H1 (cell line): Measurements from ENCODE around the gene CPLANE2. TPM values are rescaled to one million over a fixed set of nuclear protein-coding genes. Genes with fewer than 3 reads are reported as not detected.

Experiments
- CTCF ChIA-PET: fragments of 300-600 bp; sonication (Branson Sonifier 250); formaldehyde crosslinking; loops from one replicate; lab custom pipeline; 2021; ENCODE audit not compliant: partially characterized antibody; lab: Charles Lee
- POLR2A ChIA-PET: fragments of 300-600 bp; sonication (Branson Sonifier 250); formaldehyde crosslinking; loops from one replicate; lab custom pipeline; 2021; ENCODE audit warnings: inconsistent platforms; ENCODE audit not compliant: partially characterized antibody; lab: Charles Lee
- DNase-seq, 2 experiments: peaks; one replicate each; pipeline versions ENCODE4 v3.0.0 to v3.0.0-alpha.2; 2010 to 2022; ENCODE audit warnings: low spot score in 2 of 2, low read depth in 1 of 2, mixed read lengths in 1 of 2
- FAIRE-seq: peaks from 2 replicates; lab custom pipeline; 2011; peaks lifted over from hg19 to GRCh38; lab: Jason Lieb, UNC
- H2AFZ ChIP-seq: 2 replicates; pipeline ENCODE4 v1.8.1; 2012; ENCODE audit warnings: low read length, inconsistent platforms
- H2AK5ac ChIP-seq: 2 replicates; pipeline ENCODE4 v1.6.1; 2013; ENCODE audit warnings: low read depth, low read length
- H2BK120ac ChIP-seq: replicated peaks from 2 replicates; pipeline ENCODE3; 2013; ENCODE audit warnings: low read depth, low read length, inconsistent platforms
- H2BK12ac ChIP-seq: 2 replicates; pipeline ENCODE4 v1.6.1; 2013; ENCODE audit warnings: low read depth, low read length
- H2BK15ac ChIP-seq: 2 replicates; pipeline ENCODE4 v1.6.1; 2013; ENCODE audit warnings: low read length
- H2BK20ac ChIP-seq: 2 replicates; pipeline ENCODE4 v1.6.1; 2013; ENCODE audit warnings: low read length
- H2BK5ac ChIP-seq: 2 replicates; pipeline ENCODE4 v1.6.1; 2013; ENCODE audit warnings: low read depth, low read length
- H3K14ac ChIP-seq: 2 replicates; pipeline ENCODE4 v1.6.1; 2013; ENCODE audit warnings: inconsistent platforms; ENCODE audit not compliant: insufficient read length
- H3K18ac ChIP-seq: 2 replicates; pipeline ENCODE4 v1.6.1; 2013; ENCODE audit warnings: low read length; ENCODE audit errors: extremely low read depth
- H3K23ac ChIP-seq: 2 replicates; pipeline ENCODE4 v1.6.1; 2013; ENCODE audit warnings: inconsistent platforms; ENCODE audit not compliant: insufficient read length
- H3K23me2 ChIP-seq: 2 replicates; pipeline ENCODE4 v1.6.1; 2013; ENCODE audit warnings: low read depth, low read length
- H3K27ac ChIP-seq: 2 replicates; pipeline ENCODE4 v1.6.1; 2011; ENCODE audit warnings: low read depth, low read length, inconsistent platforms
- H3K27me3 ChIP-seq, 4 experiments: replicated peaks in 1 of 4; 1 replicate in 1 of 4; 2 replicates in 3 of 4; pipeline versions ENCODE4 v1.6.1 to v1.8.1; 2011 to 2013; ENCODE audit warnings: low read length in 3 of 4, mild to moderate bottlenecking in 3 of 4, inconsistent platforms in 2 of 4, mixed read lengths in 2 of 4, moderate library complexity in 1 of 4; ENCODE audit not compliant: control insufficient read depth in 3 of 4, insufficient read depth in 3 of 4; ENCODE audit errors: extremely low read depth in 1 of 4
- H3K36me3 ChIP-seq, 4 experiments: 2 replicates each; pipeline versions ENCODE4 v1.6.1 to v1.8.1; 2011 to 2013; ENCODE audit warnings: mild to moderate bottlenecking in 4 of 4, low read length in 3 of 4, moderate library complexity in 2 of 4, control low read depth in 1 of 4, inconsistent platforms in 1 of 4; ENCODE audit not compliant: insufficient read depth in 4 of 4, control insufficient read depth in 2 of 4
- H3K4ac ChIP-seq: replicated peaks from 2 replicates; pipeline ENCODE3; 2013; ENCODE audit warnings: low read length, low read depth, mixed read lengths, inconsistent platforms; ENCODE audit not compliant: insufficient read length
- H3K4me1 ChIP-seq, 4 experiments: replicated peaks in 1 of 4; 1 replicate in 1 of 4; 2 replicates in 3 of 4; pipeline versions ENCODE4 v1.6.1 to v1.8.1; 2011 to 2013; ENCODE audit warnings: low read length in 3 of 4, inconsistent platforms in 2 of 4, mixed read lengths in 1 of 4; ENCODE audit not compliant: insufficient read depth in 4 of 4, control insufficient read depth in 3 of 4
- H3K4me2 ChIP-seq, 2 experiments: 2 replicates each; pipeline versions ENCODE4 v1.6.1 to v1.8.1; 2011 to 2013; ENCODE audit warnings: low read depth in 2 of 2, low read length in 2 of 2, control low read depth in 1 of 2, inconsistent platforms in 1 of 2, mild to moderate bottlenecking in 1 of 2; ENCODE audit not compliant: insufficient read depth in 1 of 2
- H3K4me3 ChIP-seq, 4 experiments: fragments of 200-600, 300-600 bp in 1 of 4; sonication (generic), shearing (Covaris generic), sonication (Bioruptor Twin) in 1 of 4; 2 replicates each; pipeline versions ENCODE4 v1.5.1 to v1.8.1; 2011 to 2016; ENCODE audit warnings: low read length in 4 of 4, low read depth in 3 of 4, control low read depth in 2 of 4, inconsistent platforms in 2 of 4, mild to moderate bottlenecking in 2 of 4, mixed read lengths in 1 of 4, moderate library complexity in 1 of 4; ENCODE audit not compliant: insufficient read depth in 2 of 4; ENCODE audit errors: extremely low read depth in 1 of 4
- H3K56ac ChIP-seq: replicated peaks from 2 replicates; pipeline ENCODE3; 2013; ENCODE audit warnings: low read depth, mild to moderate bottlenecking, mixed read lengths, low read length, inconsistent platforms; ENCODE audit not compliant: insufficient read length
- H3K79me1 ChIP-seq: 2 replicates; pipeline ENCODE4 v1.6.1; 2013; ENCODE audit warnings: low read depth, low read length, control low read depth
- H3K79me2 ChIP-seq, 2 experiments: 2 replicates each; pipeline versions ENCODE4 v1.6.1 to v1.8.1; 2012 to 2013; ENCODE audit warnings: low read length in 2 of 2, mild to moderate bottlenecking in 2 of 2, inconsistent platforms in 1 of 2; ENCODE audit not compliant: insufficient read depth in 2 of 2, control insufficient read depth in 1 of 2
- H3K9ac ChIP-seq, 4 experiments: replicated peaks in 1 of 4; 1 replicate in 1 of 4; 2 replicates in 3 of 4; pipeline versions ENCODE4 v1.6.1 to v1.8.1; 2011 to 2013; ENCODE audit warnings: low read depth in 3 of 4, low read length in 3 of 4, control low read depth in 2 of 4, mild to moderate bottlenecking in 2 of 4, moderate library complexity in 2 of 4, inconsistent platforms in 1 of 4; ENCODE audit errors: extremely low read depth in 1 of 4
- H3K9me3 ChIP-seq, 2 experiments: 2 replicates each; pipeline versions ENCODE4 v1.6.1 to v1.8.1; 2012 to 2013; ENCODE audit warnings: mild to moderate bottlenecking in 2 of 2, moderate library complexity in 2 of 2, control low read depth in 1 of 2, inconsistent platforms in 1 of 2, low read depth in 1 of 2, low read length in 1 of 2, mixed read lengths in 1 of 2; ENCODE audit not compliant: insufficient read depth in 2 of 2
- H4K20me1 ChIP-seq, 2 experiments: replicated peaks in 1 of 2; 2 replicates each; pipeline versions ENCODE3 to v1.8.1; 2011 to 2013; ENCODE audit warnings: inconsistent platforms in 2 of 2, low read length in 2 of 2, mild to moderate bottlenecking in 1 of 2; ENCODE audit not compliant: insufficient read depth in 2 of 2, control insufficient read depth in 1 of 2
- H4K5ac ChIP-seq: 2 replicates; pipeline ENCODE4 v1.6.1; 2013; ENCODE audit warnings: low read length, low read depth, mixed read lengths, inconsistent platforms; ENCODE audit not compliant: insufficient read length
- H4K8ac ChIP-seq: 2 replicates; pipeline ENCODE4 v1.8.0; 2013; ENCODE audit warnings: mild to moderate bottlenecking, moderate library complexity, low read length, inconsistent platforms; ENCODE audit not compliant: insufficient read depth; ENCODE audit errors: extremely low read depth
- H4K91ac ChIP-seq: replicated peaks from 2 replicates; pipeline ENCODE3; 2013; ENCODE audit warnings: low read length, mixed read lengths, inconsistent platforms; ENCODE audit not compliant: insufficient read length
- SIN3A ChIP-seq, 2 experiments: IDR thresholded peaks in 1 of 2; conservative IDR thresholded peaks in 1 of 2; 2 replicates each; pipeline ENCODE4 v1.6.1; 2011 to 2012; ENCODE audit warnings: low read length in 2 of 2, improper control_type of control experiment in 1 of 2, low read depth in 1 of 2, mild to moderate bottlenecking in 1 of 2
- TEAD4 ChIP-seq: IDR thresholded peaks from 2 replicates; pipeline ENCODE4 v1.6.1; 2012; ENCODE audit warnings: low read depth, low read length, inconsistent platforms, mixed read lengths
- WGBS, 2 experiments: shearing (Covaris generic) in 1 of 2; methylation state at CpG; one replicate each; pipeline versions ENCODE4 v1.1.6 to v1.1.7; 2013 to 2015; ENCODE audit warnings: low lambda C conversion rate in 2 of 2, mixed read lengths in 2 of 2, inconsistent platforms in 1 of 2, low coverage in 1 of 2, missing lambda C conversion rate in 1 of 2; ENCODE audit not compliant: insufficient replicate concordance in 2 of 2, insufficient coverage in 1 of 2, insufficient read length in 1 of 2; ENCODE audit errors: extremely low coverage in 1 of 2, missing lambda C conversion rate in 1 of 2; 5-methylcytosine and 5-hydroxymethylcytosine counted together
- polyA plus RNA-seq, 7 experiments: library from polyadenylated mRNA; depleted of rRNA in 3 of 7; stranded (reverse) in 5 of 7; unstranded in 2 of 7; fragments of >200 nt in 5 of 7; fragments of 200-250 nt in 2 of 7; gene quantifications; 1 replicate in 5 of 7; 2 replicates in 1 of 7; 4 replicates in 1 of 7; pipeline versions ENCODE4 v1.2.1 to v1.2.3, GENCODE V29; 2011 to 2013; ENCODE audit warnings: missing spikeins in 2 of 7, mixed read lengths in 2 of 7
- total RNA-seq: library from RNA; stranded (reverse); fragmentation: NEBNext Ultra II Directional; extraction: Animal tissue kit (Norgen Biotek cat#: 25700); gene quantifications from 2 replicates; pipeline ENCODE4 v1.2.1, GENCODE V29; 2021

The CPLANE2 gene
- total and polyA plus RNA-seq, 2 of the 8 experiments (the other 6 are each of a cell fraction or from before 2014, with no cell fraction given) = 2.3 to 2.5 TPM

GRCh38 chr1:16275591-16275990, 38.6 kb upstream of the CPLANE2 start:
- Histone ChIP-seq H2BK120ac (no peak overlapping the region), H3K79me1 (no peaks in the 10 kb centered on the region; the same call in 1 of the 2 replicates), H3K4me1 (no peaks in the 10 kb centered on the region), H2AK5ac (no peak overlapping the region), H3K4ac (no peak overlapping the region), H4K5ac (no peak overlapping the region), H4K20me1 (peaks cover 3 to 6% of the 10 kb centered on the region in 2 experiments), H4K8ac (no peak overlapping the region), H3K36me3 (no peaks in the 10 kb centered on the region), H3K27me3 (no peaks in the 10 kb centered on the region), H3K9ac (no peak overlapping the region), H2BK20ac (no peak overlapping the region), H3K79me2 (no peaks in the 10 kb centered on the region), H3K4me2 (no peak overlapping the region), H3K9me3 (no peaks in the 10 kb centered on the region), H3K56ac (no peak overlapping the region), H3K4me3 (no peak overlapping the region), H3K23me2 (no peaks in the 10 kb centered on the region; the same call in 1 of the 2 replicates), H4K91ac (no peak overlapping the region), H3K18ac (no peak overlapping the region), H2AFZ (no peak overlapping the region), H3K27ac (no peak overlapping the region), H2BK5ac (no peak overlapping the region), H2BK12ac (no peak overlapping the region), H2BK15ac (no peak overlapping the region), H3K14ac (no peak overlapping the region), H3K23ac (no peak overlapping the region)
- no peak for DNase-seq
- TF ChIP-seq TEAD4 = no peak
- TF ChIP-seq SIN3A (conservative IDR thresholded peaks at IDR 0.05 in 1 of 2, IDR thresholded peaks at IDR 0.05 in 1 of 2; ENCODE audit: low read depth in 1 of 2, low read length in 2 of 2) = no peak
- CTCF ChIA-PET = interaction anchor here (1.0 kb wide), 1 partner anchor 9 kb away, joined by 3 read pairs; no protein-coding TSS in a partner anchor
- no peak for FAIRE-seq
- POLR2A ChIA-PET = interaction anchor here (1.3 kb wide), 1 partner anchor 15 kb away, joined by 3 read pairs; no protein-coding TSS in a partner anchor
- 94% methylated on average over 7 of the region's 7 CpGs; no CpG with 5 or more reads in 1 of the 2 experiments for WGBS, 2 experiments
